Measurements from ENCODE around the gene HSPA6. TPM values are rescaled to one million over a fixed set of nuclear protein-coding genes. Genes with fewer than 3 reads are reported as not detected.
"Not testable (repeated sequence)": the region's sequence is repeated elsewhere in the genome, so short reads cannot be mapped to it uniquely, and the experiment has no call there.

Gene HSPA6
- total RNA-seq, 1 donor from 2014 or later = 0.13 TPM

DNA sequence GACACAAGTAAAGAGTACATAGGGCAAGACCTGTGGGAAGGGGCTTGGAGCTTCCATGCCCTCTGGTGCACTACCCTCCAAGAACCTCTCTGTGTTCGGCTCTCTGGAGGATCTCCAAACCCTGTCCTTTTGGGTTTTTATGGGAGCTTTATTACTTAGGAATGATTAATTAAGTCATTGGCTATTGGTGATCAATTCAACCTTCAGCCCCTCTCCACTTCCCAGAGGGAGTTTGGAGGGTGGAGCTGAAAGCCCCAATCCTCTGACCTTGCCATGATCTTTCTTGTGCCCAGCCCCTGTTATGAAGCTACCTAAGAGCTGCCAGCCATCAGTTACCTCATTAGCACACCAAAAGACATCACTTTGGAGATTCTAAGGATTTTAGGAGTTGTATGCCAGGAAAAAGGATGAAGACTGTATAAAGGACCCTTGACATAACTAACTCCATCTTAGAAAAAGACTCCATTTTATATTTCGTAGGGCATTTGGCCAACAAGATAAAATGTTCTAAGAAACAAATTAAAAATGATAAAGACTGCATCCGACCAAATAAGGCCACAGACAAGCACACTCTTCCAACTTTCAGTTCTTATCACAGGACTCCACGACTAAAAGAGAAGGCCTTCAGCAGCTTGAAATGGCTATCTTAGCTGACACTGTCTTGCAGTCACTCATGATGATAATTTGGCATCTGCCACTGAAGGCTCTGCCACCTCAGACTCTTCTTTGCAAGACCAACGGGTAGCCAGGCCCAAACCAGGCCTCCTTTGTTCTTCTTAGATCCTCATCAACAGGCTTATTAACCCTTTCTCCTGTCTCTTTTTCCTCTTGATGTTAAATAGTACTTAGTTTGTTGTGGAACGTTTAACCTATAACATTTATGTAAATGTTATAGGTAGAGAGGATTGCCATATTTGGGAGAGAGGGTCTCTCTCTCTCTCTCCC, 33.4 kb downstream of the HSPA6 start:
- DNase-seq (ENCODE audit: low read depth, low spot score) = not testable (repeated sequence)

DNA sequence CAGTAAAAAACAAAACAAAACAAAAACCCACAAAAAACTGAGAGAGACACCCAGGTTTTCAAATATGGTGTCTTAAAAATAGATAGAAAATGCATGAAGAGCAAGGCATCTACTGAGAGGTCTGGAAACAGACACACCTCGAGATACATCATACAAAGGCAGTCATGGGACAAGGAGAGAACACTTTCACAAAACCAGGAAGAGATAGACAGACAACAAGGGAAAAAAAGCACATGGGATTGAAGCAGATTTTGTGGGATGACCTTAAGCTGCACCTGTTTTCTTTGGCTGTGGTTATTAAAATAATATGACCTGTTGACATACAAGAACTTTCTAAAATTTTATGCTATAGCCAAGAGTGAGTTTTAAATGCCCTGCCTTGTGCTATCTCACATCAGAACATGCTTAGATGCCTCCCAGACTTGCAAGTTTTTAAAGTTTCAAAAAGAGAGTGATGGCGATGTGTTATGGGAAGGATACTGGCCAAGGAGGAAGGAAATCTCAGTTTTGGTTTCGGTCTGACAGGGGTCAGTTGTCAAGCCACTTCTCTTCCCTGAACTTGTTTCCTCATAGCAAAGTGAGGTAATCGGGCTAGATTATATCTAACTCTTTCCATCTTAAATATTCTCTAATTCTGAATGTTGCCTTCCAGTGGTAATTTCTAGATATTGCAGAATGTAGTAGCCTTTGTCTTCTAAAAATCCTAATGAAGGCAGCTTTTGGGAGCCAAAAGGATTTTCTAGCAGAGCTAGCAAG, 36.8 kb downstream of the HSPA6 start:
- not testable (repeated sequence) for DNase-seq (ENCODE audit: low read depth, low spot score)

DNA sequence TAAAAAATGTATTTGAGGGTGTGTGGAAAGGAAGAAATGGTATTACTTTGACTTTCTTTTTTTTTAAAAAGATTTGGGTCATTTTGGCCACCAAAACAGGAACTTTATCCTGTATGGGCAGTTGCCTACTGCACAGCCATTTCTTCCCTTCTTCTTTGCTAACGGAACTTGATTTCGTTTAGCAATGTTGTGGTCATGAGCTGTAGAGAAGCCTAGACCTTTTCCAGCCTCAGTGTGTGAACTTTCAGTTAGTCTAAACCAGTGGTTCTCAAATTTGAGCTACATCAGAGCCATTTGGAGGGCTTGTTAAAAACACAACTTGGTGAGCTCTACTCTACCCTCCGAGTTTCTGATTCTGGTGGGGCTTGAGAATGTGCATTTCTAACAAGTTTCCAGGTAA, 38.1 kb downstream of the HSPA6 start:
- not testable (repeated sequence) for DNase-seq (ENCODE audit: low read depth, low spot score)

DNA sequence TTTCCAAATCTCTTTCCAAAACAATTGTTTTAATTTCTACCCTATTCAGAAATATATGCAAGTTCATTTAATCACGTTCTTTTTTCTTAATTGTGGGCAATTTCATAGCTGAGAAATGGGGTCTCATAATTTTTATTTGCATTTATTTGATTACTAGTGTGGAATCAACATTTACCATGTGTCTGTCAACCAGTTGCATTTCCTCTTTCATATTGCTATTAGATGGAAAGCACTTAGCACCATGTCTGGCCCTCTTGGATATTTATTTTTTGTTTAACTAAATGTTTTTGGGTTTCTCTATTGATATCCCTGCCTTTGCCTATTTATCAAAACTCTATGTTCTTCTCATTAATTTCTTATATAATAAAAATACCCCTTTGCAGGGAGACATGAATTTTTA, 39.2 kb downstream of the HSPA6 start:
- DNase-seq (ENCODE audit: low read depth, low spot score) = not testable (repeated sequence)

DNA sequence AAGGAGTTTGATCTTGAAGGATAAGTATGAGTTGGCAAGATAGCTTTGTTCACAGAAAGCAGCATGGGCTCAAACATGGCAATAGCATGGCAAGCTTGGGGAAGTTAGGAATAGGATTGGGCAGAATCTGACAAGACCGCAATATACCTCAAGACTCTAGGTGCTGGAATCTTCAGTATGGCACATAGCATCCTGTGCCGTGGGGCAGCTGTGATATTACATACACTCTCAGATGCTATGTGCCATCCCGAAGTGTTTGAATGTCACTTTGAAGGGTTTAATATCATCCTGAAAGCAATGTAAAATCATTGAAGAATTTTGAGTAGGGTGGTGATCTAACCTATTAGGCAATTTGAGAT, 42.2 kb downstream of the HSPA6 start:
- not testable (repeated sequence) for DNase-seq (ENCODE audit: low read depth, low spot score)

DNA sequence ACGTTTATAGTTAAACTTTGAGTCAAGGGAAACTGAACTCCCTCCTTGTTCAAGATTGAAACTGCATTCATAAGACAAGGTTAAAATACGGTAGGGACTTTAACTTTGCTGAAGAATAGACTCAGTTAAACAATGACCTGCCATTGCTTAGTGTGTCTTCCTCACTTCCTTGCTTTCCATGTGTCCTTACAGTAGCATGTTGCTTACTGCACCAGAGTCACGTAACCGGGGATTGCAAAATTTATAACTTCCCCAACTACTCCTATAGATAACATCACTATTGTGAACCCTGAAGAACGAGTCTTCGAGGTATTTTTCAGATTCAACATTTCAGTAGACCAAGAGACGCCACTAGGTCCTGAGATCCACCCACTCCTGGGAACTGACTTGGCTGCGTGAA, 47.4 kb downstream of the HSPA6 start:
- not testable (repeated sequence) for DNase-seq (ENCODE audit: low read depth, low spot score)

Other genes starting within 250 kb of the HSPA6 start
- gene MPZ, start 214.6 kb upstream of the HSPA6 start, total RNA-seq = 0.95 and 0.99 TPM in 2 replicates
- gene SDHC, start 210.2 kb upstream of the HSPA6 start, total RNA-seq = 31.2 and 36.0 TPM in 2 replicates
- gene CFAP126, start 156.7 kb upstream of the HSPA6 start, total RNA-seq = not detected in 2 replicates
- not detected in 2 replicates for gene FCGR2A, start 19.1 kb upstream of the HSPA6 start, total RNA-seq
- gene FCGR3A, start 25.3 kb downstream of the HSPA6 start, total RNA-seq = not detected in 2 replicates
- not detected in 2 replicates for gene FCGR3B, start 106.6 kb downstream of the HSPA6 start, total RNA-seq
- gene FCGR2B, start 138.6 kb downstream of the HSPA6 start, total RNA-seq = not detected in 2 replicates
- not detected in 2 replicates for gene FCRLA, start 182.7 kb downstream of the HSPA6 start, total RNA-seq
- gene FCRLB, start 197.0 kb downstream of the HSPA6 start, total RNA-seq = 0.33 and 0.60 TPM in 2 replicates
- 38.8 and 39.5 TPM in 2 replicates for gene DUSP12, start 225.2 kb downstream of the HSPA6 start, total RNA-seq
- 51.0 and 54.6 TPM in 2 replicates for gene ATF6, start 241.8 kb downstream of the HSPA6 start, total RNA-seq